HG02870 (cell line): ENCODE data around the gene POLRMT.
"Not testable (repeated sequence)": the region's sequence is repeated elsewhere in the genome, so short reads cannot be mapped to it uniquely, and the experiment has no call there.

ENCODE experiments used
- ATAC-seq: cut with Tn5 transposase; IDR thresholded peaks from one replicate; pipeline ENCODE4 v1.9.1; 2021; ENCODE audit warnings: mild to moderate bottlenecking, moderate library complexity; ENCODE audit not compliant: unreplicated experiment

Gene POLRMT

DNA sequence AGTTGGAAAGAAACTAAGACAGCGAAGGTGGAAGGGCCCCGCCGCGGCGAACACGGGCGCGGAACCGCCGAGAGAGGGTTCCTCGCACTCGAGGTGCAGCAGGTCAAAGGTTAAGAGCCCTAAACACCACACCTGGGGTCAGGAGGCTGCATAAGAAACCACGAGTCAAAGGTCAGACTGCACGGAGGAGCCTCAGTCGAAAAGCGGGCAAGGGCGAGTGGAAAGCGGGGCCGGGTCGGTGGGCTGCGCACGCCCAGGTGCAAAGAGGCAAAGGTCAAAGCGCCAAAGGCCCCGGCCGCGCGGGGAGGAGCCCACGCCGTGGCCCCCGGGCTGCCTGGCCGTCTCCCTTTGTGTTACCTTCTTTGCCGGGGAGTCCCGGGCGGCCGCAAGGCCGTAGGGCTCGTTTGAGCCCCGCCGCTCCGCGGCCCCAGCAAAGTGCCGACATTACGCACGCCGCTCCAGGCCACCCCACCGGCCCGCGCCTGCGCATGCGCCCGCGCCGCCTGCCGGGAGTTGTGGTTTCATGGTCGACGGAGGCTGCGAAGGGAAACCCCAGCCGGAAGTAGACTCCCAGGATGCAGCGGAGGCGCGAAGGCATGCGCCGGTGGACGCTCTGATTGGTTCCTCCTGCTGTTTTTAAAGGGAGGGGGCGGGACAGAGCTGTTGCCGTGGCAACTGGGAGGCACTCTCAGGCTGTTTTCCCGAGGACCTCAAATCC is at the start of gene POLRMT:
Gene POLRMT (minus strand): TSS at position 470 of the 718 bp plus-strand sequence. CDS start 25 bp downstream, at position 445.
- peak; percentile 88 for ATAC-seq

DNA sequence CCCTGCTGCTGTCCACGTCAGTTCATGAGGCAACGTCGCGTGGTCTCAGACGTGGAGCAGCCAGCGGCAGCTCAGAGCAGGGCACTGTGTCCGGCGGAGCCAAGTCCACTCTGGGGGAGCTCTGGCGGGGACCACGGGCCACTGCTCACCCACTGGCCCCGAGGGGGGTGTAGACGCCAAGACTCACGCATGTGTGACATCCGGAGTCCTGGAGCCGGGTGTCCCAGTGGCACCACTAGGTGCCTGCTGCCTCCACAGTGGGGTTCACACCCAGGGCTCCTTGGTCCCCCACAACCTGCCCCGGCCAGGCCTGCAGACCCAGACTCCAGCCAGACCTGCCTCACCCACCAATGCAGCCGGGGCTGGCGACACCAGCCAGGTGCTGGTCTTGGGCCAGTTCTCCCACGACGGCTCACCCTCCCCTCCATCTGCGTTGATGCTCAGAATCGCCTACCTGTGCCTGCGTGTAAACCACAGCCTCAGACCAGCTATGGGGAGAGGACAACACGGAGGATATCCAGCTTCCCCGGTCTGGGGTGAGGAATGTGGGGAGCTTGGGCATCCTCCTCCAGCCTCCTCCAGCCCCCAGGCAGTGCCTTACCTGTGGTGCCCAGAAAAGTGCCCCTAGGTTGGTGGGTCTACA is 49.5 kb upstream of the POLRMT start:
- no peak for ATAC-seq

DNA sequence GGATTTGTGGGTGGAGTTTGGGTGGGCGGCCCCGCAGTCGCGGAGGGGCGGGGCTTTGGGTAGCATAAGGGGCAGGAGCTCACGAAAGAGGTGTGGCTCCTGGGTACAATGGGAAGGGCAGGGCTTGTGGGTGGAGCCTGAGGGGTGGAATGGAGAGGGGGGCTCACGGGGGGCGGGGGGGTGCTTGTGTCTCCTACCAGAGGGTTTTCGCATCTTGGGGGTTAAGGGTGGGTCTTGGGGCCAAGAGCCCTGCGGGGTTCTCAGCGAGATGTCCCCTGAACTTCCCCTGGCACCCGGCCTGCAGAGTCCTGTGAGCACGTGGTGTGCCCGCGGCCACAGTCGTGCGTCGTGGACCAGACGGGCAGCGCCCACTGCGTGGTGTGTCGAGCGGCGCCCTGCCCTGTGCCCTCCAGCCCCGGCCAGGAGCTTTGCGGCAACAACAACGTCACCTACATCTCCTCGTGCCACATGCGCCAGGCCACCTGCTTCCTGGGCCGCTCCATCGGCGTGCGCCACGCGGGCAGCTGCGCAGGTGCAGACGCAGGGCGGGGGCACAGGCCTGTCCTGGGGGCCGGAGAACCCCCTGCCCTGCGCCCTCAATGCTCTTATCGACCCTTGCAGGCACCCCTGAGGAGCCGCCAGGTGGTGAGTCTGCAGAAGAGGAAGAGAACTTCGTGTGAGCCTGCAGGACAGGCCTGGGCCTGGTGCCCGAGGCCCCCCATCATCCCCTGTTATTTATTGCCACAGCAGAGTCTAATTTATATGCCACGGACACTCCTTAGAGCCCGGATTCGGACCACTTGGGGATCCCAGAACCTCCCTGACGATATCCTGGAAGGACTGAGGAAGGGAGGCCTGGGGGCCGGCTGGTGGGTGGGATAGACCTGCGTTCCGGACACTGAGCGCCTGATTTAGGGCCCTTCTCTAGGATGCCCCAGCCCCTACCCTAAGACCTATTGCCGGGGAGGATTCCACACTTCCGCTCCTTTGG is 48.0 kb upstream of the POLRMT start:
- ATAC-seq, result no peak

- peak; percentile 64 for ATAC-seq
Observed at GRCh38 chr19:680287-681028, 47.1 kb upstream of the POLRMT start.

- peak; percentile 12 for ATAC-seq
Observed at GRCh38 chr19:679418-680286, 46.3 kb upstream of the POLRMT start.

- no peak for ATAC-seq
Observed at GRCh38 chr19:678791-679388, 45.6 kb upstream of the POLRMT start.

DNA sequence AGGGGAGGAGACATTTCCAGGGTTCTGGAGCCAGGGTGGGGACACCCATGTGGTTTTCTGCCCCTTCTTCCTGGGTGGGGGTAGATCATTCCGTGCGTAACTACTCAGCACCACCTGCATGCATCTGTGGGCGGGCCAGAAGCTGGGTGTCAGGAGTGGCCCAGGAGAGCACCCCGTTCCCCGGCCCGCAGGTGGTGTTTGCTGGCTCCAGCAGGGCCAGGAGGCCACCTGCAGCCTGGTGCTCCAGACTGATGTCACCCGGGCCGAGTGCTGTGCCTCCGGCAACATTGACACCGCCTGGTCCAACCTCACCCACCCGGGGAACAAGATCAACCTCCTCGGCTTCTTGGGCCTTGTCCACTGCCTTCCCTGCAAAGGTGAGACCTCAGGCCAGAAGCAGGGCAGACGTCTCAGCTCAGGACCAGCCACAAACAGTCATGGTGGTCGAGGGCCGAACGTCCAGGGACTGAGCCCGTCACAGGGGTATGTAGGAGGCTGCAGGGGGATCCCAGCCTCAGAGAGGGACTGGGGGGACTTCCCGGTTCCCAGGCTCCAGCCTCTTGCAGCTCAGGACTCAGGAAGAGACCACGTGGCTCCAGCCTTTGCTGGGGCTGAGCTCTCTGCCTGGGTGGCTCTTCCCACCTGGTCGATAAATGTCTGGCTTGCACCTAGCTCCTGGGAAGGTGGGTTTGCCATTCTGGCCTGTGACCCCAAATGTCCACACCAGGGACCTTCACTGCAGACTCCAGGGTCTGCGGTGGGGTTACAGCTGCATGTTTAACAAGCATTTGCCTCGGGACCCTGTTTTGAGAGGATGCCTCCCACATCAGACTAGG is 44.5 kb upstream of the POLRMT start:
- ATAC-seq, result no peak

DNA sequence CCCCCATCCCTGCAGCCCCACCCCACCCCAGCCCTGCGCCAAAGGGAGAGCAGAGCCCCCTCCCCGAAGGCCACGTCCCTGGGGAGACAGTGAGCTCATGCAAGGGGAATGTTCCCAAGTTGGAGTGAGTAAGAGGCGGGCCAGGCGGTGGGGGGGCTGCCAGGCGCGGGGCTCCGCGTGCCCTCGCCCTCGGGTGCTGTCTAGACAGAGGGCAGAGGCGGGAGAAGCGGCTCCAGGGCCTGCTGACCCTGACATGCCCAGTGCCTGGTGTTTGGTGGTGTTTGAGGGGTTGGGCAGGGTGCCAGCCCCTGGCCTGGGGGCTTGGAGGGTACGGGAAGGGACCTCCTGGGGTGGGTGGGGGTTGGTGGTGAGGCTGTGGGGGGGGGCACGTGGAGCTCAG is 43.9 kb upstream of the POLRMT start:
- ATAC-seq, result no peak

DNA sequence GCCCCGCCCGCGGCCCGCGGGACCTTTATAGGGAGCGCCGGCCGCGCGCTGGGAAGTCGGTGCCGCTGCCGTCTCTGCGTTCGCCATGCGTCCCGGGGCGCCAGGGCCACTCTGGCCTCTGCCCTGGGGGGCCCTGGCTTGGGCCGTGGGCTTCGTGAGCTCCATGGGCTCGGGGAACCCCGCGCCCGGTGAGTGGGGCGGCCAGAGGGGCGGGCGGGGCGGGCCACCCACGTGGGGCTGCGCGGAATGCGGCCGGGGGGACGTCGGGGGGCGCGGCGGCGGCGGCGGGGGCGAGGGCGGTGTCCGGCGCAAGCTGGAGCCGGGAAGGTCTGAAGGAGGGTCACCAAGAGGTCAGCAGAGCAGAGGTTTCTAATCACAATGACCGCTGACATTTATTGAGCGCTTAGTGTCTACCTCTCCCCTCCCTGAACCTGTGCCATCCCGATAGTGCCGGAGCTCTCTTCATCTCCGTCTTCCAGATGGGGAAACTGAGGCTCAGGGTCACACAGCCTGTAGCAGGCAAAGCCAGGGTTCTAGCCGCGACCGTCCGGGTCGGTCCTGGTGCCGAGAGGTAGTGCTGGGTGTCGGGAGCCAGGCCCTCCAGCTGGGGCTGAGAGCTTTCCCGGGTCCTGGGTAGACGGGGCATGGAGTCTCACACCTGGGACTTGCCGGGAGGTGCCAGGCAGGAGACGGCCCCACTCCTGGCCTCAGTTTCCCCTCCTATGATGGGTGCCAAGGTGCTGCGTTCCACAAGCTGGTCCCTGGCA is 43.2 kb upstream of the POLRMT start, which contains the start of gene FSTL3:
Gene FSTL3 (plus strand): TSS at position 54 of the 767 bp plus-strand sequence. CDS start 32 bp downstream, at position 86.
- no peak for ATAC-seq

- ATAC-seq, result no peak
Observed at GRCh38 chr19:676007-676338, 42.6 kb upstream of the POLRMT start.

DNA sequence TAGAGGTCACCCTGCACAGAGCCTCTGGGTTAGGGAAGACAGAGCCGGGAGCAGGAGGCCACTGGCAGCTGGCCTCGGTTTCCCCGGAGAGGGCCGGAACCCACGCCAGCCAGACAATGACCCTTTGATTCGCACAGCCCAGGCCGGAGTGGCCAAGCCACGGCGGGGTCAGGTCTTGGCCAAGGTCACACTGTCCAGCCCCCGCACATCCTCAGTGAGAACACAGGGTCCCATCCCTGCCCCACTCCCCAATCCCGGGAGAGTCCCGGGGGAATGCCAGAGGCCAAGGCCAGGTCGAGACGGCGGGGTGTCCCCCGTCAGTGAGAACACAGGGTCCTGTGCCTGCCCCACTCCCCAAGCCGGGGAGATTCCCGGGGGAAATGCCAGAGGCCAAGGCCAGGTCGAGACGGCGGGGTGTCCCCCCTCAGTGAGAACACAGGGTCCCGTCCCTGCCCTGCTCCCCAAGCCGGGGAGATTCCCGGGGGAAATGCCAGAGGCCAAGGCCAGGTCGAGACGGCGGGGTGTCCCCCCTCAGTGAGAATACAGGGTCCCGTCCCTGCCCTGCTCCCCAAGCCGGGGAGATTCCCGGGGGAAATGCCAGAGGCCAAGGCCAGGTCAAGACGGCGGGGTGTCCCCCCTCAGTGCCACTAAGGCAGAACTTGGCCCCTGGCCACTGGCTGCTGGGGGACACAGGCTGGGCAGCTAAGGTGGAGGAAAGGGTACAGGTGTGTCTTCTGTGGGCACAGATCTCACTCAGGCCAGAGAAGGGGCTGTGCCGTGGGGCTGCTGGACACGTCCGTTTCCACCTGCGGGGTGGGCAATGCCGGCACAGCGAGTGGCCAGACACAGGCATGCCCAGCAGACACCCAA is 41.2 kb upstream of the POLRMT start:
- ATAC-seq, result no peak

- ATAC-seq, result no peak
Observed at GRCh38 chr19:670609-671075, 37.3 kb upstream of the POLRMT start.

DNA sequence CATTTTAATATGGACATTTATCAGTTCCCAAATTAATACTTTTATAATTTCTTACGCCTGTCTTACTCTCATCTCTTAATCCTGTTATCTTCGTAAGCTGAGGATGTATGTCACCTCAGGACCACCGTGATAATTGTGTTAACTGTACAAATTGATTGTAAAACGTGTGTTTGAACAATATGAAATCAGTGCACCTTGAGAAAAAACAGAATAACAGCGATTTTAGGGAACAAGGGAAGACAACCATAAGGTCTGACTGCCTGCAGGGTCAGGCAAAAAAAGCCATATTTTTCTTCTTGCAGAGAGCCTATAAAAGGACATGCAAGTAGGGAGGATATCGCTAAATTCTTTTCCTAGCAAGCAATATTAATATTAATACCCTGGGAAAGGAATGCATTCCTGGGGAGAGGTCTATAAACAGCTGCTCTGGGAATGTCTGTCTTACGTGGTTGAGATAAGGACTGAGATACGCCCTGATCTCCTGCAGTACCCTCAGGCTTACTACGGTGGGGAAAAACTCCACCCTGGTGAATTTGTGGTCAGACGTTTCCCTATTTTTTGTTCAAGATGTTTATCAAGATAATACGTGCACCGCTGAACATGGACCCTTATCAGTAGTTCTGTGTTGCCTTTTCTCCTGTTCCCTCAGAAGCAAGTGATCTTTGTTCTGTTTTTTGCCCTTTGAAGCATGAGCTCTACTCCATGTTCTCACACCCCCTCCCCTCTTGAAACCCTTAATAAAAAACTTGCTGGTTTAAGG is 35.5 kb upstream of the POLRMT start:
- ATAC-seq, result not testable (repeated sequence)

DNA sequence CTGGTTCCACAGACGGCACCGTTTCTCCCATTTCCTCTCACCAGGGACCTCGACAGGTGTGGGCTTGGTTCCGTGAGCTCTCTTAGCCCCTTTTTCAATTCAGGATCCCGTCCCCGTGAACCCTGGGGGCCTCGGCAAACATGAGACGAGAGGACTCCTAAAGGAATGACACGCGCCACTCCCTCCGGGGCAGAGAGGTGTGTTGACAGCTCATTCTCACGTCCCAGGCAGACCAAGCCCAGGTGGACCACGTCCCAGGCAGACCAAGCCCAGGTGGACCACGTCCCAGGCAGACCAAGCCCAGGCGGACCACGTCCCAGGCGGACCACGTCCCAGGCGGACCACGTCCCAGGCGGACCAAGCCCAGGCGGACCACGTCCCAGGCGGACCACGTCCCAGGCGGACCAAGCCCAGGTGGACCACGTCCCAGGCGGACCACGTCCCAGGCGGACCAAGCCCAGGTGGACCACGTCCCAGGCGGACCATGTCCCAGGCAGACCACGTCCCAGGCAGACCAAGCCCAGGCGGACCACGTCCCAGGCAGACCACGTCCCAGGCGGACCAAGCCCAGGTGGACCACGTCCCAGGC is 33.7 kb upstream of the POLRMT start:
- not testable (repeated sequence) for ATAC-seq

DNA sequence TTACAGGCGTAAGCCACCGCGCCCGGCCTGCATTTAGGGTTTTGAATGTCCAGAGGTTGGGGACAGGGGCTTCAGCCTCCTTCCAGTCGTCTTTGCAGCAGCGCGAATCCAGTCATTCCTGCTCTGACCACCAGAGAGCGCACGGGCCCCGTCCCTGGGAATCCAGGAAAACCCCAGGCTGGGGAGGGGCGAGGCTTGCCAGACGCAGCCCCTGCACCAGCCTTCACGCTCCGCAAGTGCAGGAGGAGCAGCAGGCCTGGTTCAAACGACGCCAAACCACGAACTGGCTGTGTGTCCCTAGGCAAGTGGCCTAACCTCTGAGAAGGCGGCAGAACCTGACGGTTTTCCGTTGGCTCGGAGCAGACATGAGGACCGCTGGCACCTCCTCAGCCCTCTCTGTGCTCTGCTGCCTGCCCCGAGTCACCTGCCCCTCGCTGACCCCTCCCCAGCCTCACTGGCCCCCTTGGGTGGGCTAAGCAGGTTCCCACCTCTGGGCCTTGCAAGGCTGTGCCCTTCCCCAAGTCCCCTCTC is 31.6 kb upstream of the POLRMT start:
- no peak for ATAC-seq
